Ovary (tissue), 9 donors: ENCODE results near the gene GUF1. TPM values are rescaled to one million over a fixed set of nuclear protein-coding genes. Genes with fewer than 3 reads are reported as not detected.

Experiments
- DNase-seq, 5 donors: peaks; one replicate each; pipeline ENCODE4 v3.0.0-alpha.2; 2019 to 2020
- H3K27ac ChIP-seq, 2 donors: fragments of 200-600 bp; one replicate each; pipeline versions ENCODE4 v1.5.1 to v1.8.0; 2019 to 2022
- H3K27me3 ChIP-seq: fragments of 200-600 bp; one replicate; pipeline ENCODE4 v1.8.0; 2022
- H3K36me3 ChIP-seq: fragments of 200-600 bp; sonication (generic); one replicate; pipeline ENCODE4 v1.5.1; 2019
- H3K4me1 ChIP-seq: one replicate; pipeline ENCODE4 v1.8.1; 2013; ENCODE audit warnings: mild to moderate bottlenecking, moderate library complexity; ENCODE audit not compliant: insufficient read depth
- H3K4me3 ChIP-seq: fragments of 200-600 bp; sonication (generic); one replicate; pipeline ENCODE4 v1.5.1; 2017
- H3K9me3 ChIP-seq, 2 donors: fragments of 200-600 bp in 1 of 2; sonication (generic) in 1 of 2; one replicate each; pipeline versions ENCODE4 v1.5.1 to v1.8.1; 2013 to 2019; ENCODE audit warnings: mild to moderate bottlenecking in 1 of 2, moderate library complexity in 1 of 2
- EP300 ChIP-seq: sonication (generic); formaldehyde crosslinking; IDR thresholded peaks from one replicate; pipeline ENCODE4 v1.6.1; 2017; ENCODE audit warnings: antibody characterized with exemption
- POLR2A ChIP-seq: fragments of 450-650 bp; IDR thresholded peaks from one replicate; pipeline ENCODE4 v1.6.1; 2017; ENCODE audit warnings: antibody characterized with exemption, mild to moderate bottlenecking, moderate library complexity
- WGBS, 3 donors: extraction: QIAGEN DNeasy Blood & Tissue Kit in 1 of 3; methylation state at CpG; one replicate each; pipeline versions ENCODE4 v1.1.5 to v1.1.7; 2013 to 2017; 5-methylcytosine and 5-hydroxymethylcytosine counted together
- intact Hi-C, 4 donors: fragments of 100-400 bp; cut with DNase I; formaldehyde crosslinking; loops; one replicate each; pipeline versions ENCODE4 v1.11.0 to v1.15.1; 2022 to 2023
- polyA plus RNA-seq, 2 donors: library from polyadenylated mRNA; stranded (reverse); fragments of 200-250 nt in 1 of 2; fragments of 350-450 nt in 1 of 2; fragmentation: Illumina TruSeq in 1 of 2; extraction: RNeasy Lipid Tissue Mini Kit (QIAGEN cat#74804) in 1 of 2; gene quantifications; one replicate each; pipeline ENCODE4 v1.2.3, GENCODE V29; 2013 to 2014
- total RNA-seq, 7 donors: library from RNA; depleted of rRNA in 2 of 7; stranded (reverse); fragments of >200 nt in 2 of 7; fragmentation: NEBNext Ultra II Directional in 3 of 7; extraction: Animal tissue kit (Norgen Biotek cat#: 25700) in 3 of 7; gene quantifications; one replicate each; pipeline versions ENCODE4 v1.1.0 to v1.2.4, GENCODE V29; 2016 to 2023
- TF ChIP-seq, protein P1 (sequence below), 3 donors: fragments of 450-650 bp in 2 of 3; fragments of 200-600 bp in 1 of 3; IDR thresholded peaks; one replicate each; pipeline versions ENCODE4 v1.5.1 to v1.8.0; 2016 to 2022; ENCODE audit warnings: antibody characterized with exemption in 3 of 3, mild to moderate bottlenecking in 1 of 3
- donor health status: DM: no; HTN: no; CAD: no; lungs with moderate emphysema.
- donor health status: DM: no; HTN: no; CAD: no.
- donor health status: Bipolar disorder and iron deficiency.
- donor health status: DM: yes; HTN: yes; CAD: no.
- donor health status: DM: no; HTN: no; CAD: no.
- donor health status: DM: yes; HTN: yes; CAD: no.

GUF1 gene
- total and polyA plus RNA-seq, 9 donors, result 7.3 to 20.9 (median 12.7) TPM

DNA sequence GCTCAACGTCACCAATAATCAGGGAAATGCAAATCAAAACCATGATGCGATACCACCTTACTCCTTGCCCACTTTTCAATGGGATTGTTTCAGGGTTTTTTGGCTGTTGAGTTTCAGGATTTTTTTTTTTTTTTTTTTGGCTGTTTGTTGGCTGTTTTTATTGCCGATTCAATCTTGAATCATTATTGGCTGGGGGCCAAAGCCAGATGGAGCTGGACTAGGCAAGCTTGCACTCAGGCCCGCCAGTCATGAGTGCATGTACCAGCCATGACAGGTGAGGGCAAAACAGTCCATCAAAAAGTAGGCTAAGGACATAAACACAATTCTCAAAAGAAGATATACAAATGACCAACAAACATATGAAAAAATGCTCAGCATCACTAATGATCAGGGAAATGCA lies 40.1 kb upstream of the GUF1 start:
- H3K4me1 ChIP-seq, result no peaks in the 10 kb centered on the region
- no peak for DNase-seq
- intact Hi-C loops, result no loop called here
- 85 to 92% (median 89%) methylated on average over 4 of the region's 4 CpGs for WGBS, 3 donors
- H3K27me3 ChIP-seq, result no peaks in the 10 kb centered on the region
- H3K4me3 ChIP-seq, result no peak overlapping the region
- H3K9me3 ChIP-seq, result no peaks in the 10 kb centered on the region
- no peak for TF ChIP-seq EP300
- TF ChIP-seq, protein P1, sequence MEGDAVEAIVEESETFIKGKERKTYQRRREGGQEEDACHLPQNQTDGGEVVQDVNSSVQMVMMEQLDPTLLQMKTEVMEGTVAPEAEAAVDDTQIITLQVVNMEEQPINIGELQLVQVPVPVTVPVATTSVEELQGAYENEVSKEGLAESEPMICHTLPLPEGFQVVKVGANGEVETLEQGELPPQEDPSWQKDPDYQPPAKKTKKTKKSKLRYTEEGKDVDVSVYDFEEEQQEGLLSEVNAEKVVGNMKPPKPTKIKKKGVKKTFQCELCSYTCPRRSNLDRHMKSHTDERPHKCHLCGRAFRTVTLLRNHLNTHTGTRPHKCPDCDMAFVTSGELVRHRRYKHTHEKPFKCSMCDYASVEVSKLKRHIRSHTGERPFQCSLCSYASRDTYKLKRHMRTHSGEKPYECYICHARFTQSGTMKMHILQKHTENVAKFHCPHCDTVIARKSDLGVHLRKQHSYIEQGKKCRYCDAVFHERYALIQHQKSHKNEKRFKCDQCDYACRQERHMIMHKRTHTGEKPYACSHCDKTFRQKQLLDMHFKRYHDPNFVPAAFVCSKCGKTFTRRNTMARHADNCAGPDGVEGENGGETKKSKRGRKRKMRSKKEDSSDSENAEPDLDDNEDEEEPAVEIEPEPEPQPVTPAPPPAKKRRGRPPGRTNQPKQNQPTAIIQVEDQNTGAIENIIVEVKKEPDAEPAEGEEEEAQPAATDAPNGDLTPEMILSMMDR (IDR thresholded peaks at IDR 0.05), result no peak
- no peak for TF ChIP-seq POLR2A
- no peak overlapping the region for H3K27ac ChIP-seq
- H3K36me3 ChIP-seq, result no peaks in the 10 kb centered on the region

DNA sequence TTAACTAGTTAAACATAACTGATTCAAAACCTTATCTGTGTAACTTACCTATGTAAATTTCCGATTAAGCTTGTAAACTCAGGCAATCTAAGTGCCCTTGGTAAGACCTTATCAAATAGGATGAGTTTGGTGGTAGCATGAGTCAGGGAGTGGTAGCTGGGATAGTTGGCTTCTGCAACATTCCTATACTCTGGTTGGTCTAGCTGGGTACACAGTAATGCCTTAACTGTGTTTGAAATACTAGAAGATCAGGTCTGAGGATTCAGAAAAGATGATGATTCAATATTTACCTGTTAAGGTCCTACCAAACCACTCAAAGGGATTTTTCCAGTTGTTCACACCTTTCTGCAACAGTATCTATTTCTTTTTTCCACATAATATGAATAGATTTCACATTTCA lies 32.1 kb upstream of the GUF1 start:
- Histone ChIP-seq H3K36me3 (no peaks in the 10 kb centered on the region), H3K27ac (no peak overlapping the region), H3K9me3 (no peaks in the 10 kb centered on the region), H3K4me3 (no peak overlapping the region), H3K27me3 (no peaks in the 10 kb centered on the region), H3K4me1 (no peaks in the 10 kb centered on the region)
- WGBS, 3 donors, result 81 to 93% (median 87%) methylated on average over 1 of the region's 1 CpG
- intact Hi-C loops, result no loop called here
- TF ChIP-seq, protein P1 (IDR thresholded peaks at IDR 0.05), result no peak
- TF ChIP-seq EP300 (no peak), POLR2A (no peak)
- DNase-seq, result no peak

DNA sequence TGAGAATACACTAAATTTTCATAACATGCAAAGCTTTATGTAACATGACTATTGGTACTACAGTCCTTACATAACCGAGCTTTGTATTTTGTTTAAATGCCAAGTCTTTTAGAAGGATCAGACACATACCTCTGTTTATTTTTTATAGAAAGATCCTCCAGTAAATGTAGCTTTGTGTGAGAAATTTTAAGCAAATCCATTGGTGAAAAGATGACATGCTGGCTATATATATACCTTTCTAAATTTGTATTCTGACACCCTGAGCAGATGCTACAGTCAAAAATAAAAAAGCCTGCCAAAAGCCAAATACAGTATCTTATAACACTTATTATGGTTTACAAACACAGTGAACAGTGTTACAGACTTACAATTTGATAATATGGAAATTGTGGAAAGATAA lies 26.8 kb upstream of the GUF1 start, which contains the start of gene YIPF7:
Gene YIPF7 (minus strand): TSS at position 201 of the 400 bp plus-strand sequence. CDS start 1,525 bp downstream, outside the sequence.
- DNase-seq, result no peak

DNA sequence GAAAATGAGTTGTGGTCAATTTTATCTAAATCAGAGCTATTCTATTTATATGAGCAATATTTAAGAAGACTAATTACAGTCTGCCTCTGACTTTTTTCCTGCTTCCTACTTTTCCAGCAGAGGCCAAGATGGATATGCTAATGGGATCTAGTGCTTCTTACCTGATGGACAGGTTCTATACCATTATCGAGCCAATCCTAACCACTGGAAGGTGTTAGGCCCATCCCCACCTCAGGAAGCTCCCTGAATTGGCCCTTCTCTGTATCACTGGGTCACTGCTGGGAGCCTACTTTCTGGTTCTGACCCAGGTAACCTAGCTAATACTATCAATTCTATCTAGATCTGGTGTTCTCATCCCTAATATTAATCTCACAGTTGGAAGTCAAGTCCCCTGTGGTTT lies 26.2 kb upstream of the GUF1 start:
- no peaks in the 10 kb centered on the region for H3K4me1 ChIP-seq
- no peaks in the 10 kb centered on the region for H3K27me3 ChIP-seq
- TF ChIP-seq, protein P1 (IDR thresholded peaks at IDR 0.05), result no peak
- TF ChIP-seq POLR2A (no peak), EP300 (no peak)
- WGBS, 3 donors, result 83 to 95% (median 86%) methylated on average over 1 of the region's 1 CpG
- intact Hi-C loops, result no loop called here
- H3K4me3 ChIP-seq, result no peak overlapping the region
- no peaks in the 10 kb centered on the region for H3K36me3 ChIP-seq
- no peaks in the 10 kb centered on the region for H3K9me3 ChIP-seq
- DNase-seq, result no peak
- H3K27ac ChIP-seq, result no peak overlapping the region

More for the DNA sequence above, 26.8 kb upstream of the GUF1 start, which contains the start of gene YIPF7:
- TF ChIP-seq, protein P1 (IDR thresholded peaks at IDR 0.05), result no peak
- TF ChIP-seq POLR2A, result no peak
- no peak for TF ChIP-seq EP300
- H3K4me3 ChIP-seq, result no peak within 1 kb of the TSS
- no peaks in the 10 kb centered on the region for H3K36me3 ChIP-seq
- intact Hi-C loops, result no loop called here
- no peak within 1 kb of the TSS for H3K27ac ChIP-seq
- no peaks in the 10 kb centered on the region for H3K27me3 ChIP-seq
- no peaks in the 10 kb centered on the region for H3K9me3 ChIP-seq
- WGBS, 3 donors, result 55 to 77% (median 70%) methylated on average over 1 of the region's 1 CpG
- H3K4me1 ChIP-seq, result no peaks in the 10 kb centered on the region
